ENCODE results near the gene FUT1.

The FUT1 gene

DNA sequence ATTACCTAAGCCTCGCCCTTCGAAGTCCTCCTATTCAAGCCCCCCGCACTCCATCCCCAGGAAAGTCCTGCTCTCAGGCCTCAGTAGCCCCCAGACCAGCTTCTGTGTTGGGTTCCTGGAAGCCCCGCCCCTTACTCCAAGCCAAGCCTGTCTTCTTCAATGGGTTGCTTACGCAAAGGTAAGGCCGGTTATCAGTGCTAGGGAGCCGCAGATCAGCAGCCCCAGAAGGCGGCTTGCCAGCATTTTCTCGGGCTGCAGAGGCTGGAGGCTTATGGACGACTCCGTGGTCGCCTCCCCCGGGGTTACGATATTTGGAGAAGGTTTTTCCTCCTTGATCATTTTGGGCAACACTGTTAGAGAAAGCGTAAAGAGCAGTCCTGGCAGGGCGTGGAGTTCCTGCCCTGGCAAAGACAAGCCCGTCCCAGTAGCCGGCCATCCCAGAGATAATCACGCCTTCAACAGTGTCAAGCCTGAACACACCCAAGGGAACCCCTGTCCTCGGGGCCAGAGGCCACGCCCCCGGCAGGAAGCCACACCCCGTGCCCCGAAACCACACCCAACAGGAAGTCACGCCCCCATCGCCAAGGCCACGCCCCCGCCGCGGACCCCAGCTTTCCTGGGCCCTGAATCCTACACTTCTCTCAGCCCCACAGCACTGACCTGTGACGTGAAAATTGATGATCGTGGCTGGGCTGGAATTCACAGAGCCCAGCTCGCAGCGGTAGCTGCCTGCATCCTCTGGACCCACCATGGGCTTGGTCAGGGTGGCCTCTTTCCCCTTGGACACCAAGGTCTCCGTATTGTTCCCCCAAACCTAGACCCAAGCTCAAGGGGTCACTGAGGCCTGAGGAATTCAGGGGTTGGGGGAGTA is 11.1 kb downstream of the FUT1 start:
- DNase-seq (ENCODE audit: extremely low read depth in 1 of 2, low read depth in 1 of 2): peak in 1 of 2 donors; percentile 16

DNA sequence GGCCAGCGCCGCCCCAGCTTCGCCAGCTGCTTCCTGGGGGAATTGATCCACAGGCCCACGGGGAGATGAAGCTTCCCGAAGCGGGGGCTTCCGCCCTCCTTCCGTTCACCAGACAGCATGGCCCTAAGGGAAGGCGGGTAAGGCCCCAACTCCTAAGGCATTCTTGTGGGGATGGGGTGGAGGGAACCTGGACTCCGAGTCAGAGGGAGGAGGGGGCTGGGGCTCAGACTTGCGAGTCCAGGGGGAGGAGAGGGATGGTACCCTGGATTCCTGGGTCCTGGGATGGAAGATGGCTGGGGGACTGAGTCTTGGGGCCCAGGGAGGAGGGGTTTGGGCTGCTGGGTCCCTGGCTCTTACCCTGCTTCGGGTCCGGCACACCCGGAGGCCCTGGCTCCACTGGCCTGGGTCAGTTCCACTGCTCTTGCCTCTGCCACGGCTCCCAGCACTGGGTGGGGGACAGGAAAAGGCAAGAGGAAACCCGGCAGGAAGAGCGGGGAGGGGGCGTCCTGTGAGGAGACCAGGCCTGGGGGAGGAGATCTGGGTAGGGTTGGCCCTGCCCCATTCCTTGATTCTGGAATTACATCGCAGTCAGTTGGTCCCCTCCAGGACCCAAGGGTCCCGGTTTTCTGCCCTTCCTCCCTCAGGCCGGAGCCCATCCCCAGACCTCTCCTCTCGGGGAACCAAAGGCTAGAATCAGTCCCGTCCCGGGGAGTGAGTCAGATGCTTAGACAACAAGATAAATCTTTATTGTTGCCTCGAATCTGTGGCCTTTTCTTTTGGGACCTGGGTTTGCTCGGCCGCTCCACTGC is 12.1 kb downstream of the FUT1 start, which contains the start of gene RASIP1:
RASIP1 (minus strand) TSS at position 447 of the 809 bp plus-strand sequence; CDS start at position 119, 328 bp downstream.
- DNase-seq (ENCODE audit: extremely low read depth in 1 of 2, low read depth in 1 of 2): no peak

DNA sequence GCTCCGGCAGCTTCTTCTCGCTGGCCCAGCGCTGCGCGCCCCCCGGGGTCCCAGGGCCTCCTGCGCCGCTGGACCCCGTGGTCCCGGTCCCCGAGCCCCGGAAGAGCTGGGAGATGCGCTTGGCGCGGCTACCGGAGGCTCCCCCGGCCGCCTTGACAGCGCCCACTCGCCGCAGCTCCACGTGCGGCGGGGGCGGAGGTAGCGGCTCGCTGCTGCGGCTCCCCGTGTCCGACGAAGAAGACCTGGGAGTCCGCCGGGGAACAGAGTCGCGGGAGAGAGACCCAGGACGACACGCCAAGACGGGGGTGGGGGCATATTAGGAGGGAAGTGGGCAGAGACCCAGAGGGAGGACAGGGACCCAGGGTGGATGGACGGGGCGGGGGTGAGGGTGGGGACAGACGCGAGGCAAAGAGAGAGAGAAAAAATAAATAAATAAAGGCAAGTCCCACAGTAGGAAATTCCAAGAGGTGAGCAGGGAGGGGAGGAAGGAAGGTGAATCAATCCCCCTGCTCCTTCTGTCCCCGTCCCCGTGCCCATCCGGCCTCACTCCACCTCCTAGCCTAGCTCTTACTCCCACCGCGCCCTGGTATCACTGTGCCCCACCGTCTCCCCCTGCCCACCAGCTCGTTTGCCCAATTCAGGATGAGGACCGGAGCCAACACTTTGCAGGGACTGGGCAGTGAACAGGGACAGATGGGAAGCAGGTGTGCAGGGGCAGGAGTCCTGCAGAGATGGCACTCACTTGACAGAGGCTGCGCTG is 12.9 kb downstream of the FUT1 start:
- DNase-seq (ENCODE audit: extremely low read depth in 1 of 2, low read depth in 1 of 2): no peak

DNA sequence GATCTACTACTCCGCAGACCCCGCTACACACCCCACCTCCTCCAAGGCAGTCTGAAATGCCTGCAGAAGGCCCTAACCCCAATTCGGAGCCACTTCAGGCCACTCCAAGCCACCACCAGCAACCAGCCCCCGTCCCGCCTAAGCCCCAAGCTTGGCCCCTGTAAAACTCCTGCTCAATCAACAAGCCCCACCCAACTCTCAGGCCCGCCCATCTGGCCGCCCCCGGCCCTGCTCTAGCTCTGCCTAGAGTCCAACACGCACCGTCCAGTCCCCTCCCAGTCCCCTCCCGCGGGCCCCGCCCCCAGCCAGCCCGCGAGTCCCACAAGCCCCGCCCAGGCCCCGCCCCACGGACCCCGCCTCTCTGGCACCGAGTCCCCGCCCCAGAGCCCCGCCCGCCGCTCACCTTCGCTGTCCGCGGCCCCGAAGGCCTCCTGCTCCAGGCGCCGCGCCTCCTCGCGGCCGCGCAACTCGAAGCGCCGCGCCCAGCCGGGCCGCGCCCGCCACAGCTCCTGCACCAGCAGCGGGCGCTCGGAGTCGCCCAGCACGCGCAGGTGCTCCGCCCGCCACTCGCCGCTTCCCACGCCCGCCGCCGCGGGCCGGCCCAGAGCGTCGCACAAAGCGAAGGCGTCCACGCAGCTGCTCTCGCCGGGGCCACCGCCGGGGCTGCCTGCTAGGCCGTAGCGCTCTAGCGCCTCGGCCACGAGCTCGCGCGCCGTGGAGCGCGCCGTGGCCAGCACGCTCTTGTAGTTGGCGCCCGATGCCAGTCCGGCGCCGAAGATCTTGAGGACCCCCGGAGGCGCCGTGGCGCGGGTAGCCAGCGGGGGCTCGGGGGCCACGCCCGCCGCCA is 13.7 kb downstream of the FUT1 start:
- DNase-seq (ENCODE audit: extremely low read depth in 1 of 2, low read depth in 1 of 2): peak; percentile 82 to 90

DNA sequence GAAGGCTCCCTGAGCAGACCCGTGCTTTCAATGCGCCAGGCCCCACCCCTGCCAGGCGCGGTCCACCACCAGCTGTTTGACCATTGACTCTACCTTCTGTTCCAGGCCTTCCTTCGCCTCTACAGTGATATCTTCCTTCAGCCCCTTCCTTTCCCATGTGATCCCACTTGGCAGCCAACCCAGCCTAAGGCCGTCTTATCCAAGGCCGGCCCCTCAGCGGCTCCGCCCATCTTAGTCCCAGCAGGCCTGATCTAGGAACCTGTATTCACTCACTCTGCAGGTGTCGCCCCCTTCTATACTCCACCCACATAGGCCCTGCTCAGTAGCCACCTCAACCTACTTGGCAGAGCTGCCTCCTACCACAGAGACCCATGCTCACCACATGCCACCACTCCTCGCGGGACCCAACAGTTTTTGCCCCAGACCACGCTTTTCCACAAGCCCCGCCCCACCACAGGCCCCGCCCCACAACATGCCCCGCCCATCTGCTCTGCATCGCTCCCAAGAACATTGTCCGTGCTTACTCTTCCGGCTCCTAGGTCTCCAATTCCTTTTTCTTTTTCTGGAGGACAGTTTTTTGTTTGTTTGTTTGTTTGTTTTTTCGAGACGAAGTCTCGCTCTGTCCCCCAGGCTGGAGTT is 15.0 kb downstream of the FUT1 start:
- DNase-seq (ENCODE audit: extremely low read depth in 1 of 2, low read depth in 1 of 2): no peak

DNA sequence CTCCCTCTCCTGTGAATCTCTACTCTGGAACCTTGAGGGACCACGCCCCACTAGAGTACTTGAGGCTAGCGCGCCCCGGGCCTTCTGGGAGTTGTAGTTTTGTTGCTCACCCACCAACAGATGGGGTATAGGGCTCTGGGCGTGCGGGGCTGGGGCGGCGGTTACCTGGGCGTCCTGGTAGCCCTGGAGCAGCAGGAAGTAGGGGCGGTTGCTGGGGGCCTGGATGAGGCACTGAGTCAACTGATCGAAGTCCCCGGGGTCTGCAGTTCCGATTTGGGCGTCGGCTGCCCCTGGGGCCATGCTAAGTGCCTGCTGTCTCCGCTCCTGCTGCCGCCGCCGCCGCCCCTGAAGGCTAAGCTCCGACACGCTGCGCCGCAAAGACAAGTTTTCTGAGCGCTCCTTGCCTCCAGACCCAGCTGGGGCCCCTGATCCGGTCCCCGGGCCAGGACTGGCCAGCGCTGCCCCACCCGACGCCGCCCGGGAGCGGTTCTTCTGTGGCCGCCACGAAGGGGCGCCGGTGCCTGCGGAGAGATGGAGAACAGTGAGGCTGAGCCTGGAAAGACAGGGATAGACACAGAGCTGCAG is 17.3 kb downstream of the FUT1 start:
- DNase-seq (ENCODE audit: extremely low read depth in 1 of 2, low read depth in 1 of 2): no peak

DNA sequence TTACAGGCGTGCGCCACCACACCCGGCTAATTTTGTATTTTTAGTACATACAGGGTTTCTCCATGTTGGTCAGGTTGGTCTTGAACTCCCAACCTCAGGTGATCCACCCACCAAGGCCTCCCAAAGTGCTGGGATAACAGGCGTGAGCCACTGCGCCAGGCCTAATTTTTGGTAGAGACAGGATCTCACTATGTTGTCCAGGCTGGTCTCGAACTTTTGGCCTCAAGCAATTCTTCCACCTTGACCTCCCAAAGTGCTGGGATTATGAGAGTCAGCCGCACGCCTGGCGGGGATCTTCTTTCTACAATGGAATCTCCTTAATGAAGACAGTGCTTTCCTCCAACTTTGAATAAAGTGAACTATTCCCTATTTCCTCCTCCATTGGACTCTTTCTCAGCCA is 17.8 kb downstream of the FUT1 start:
- DNase-seq (ENCODE audit: extremely low read depth in 1 of 2, low read depth in 1 of 2): no peak

DNA sequence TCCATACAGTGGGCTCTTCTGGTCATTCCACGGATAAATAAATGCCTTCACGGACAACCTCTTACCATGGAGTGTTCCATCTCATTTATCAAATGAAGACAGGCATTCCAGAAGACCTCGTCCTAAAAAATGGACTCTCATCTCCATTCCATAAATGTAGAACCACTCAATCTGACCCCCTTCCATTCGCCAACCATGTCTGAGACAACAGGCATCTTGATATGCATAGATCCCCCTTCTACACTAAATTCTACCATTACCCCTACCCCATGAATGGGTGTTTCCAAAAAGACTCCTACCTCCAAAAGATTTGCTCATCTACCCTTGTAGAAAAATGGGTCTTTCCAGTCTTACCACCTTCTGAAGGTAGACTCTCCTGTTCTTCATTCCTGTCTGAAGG is 21.0 kb downstream of the FUT1 start:
- no peak for DNase-seq (ENCODE audit: extremely low read depth in 1 of 2, low read depth in 1 of 2)

DNA sequence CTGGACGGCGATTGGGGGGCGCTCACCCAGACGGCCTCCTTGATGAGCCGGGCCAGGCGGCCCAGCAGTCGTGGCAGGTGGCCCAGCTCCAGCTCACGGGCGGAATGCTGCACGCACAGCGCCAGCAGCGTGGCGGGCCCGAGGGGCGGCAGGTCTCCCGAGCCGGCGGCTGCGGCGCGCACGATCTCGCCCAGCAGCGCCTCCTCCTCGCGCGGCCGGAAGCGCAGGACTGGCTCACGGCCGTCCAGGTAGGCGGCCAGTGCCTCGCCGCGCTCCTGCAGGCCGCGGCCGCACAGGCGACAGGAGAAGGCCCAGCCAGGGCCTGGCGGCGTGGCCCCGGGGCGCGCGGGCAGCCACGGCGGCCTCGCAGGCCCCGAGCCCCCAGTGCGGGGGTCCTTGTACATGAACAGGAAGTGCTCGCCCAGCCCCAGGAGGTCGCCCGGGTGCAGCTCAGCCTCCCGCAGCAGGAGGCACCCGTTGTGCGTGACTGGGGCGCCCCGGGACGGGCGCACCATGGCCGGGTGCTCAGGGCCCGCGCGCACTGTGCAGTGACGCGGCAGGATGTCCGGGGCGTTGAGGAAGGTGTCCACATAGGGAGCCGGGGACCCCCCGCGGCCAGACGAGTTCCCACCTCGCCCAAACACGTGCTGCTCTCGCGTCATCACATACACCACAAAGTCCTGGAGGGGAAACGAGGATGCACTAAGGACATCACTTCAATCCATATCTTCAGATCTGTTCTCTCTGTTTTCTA is 23.4 kb downstream of the FUT1 start:
- DNase-seq (ENCODE audit: extremely low read depth in 1 of 2, low read depth in 1 of 2): no peak

DNA sequence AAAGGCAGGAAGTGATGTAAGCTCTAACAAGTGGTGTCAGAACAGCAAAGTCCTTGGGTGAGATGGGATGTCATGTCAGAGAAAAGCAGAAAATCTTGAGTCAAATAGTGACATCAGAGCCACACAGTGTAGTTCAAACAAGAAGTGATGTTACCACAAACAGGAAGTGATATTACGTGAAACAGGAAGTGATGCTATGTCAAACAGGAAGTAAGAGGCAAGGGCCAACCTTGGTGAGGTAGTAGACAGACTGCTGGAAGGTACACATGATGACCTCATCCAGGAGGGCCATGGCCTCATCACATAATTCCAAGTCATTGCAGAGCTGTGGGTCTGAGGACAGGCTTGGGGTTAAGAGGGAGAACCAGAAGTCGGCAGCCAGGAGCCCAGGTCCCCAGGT is 25.9 kb downstream of the FUT1 start:
- no peak for DNase-seq (ENCODE audit: extremely low read depth in 1 of 2, low read depth in 1 of 2)

DNA sequence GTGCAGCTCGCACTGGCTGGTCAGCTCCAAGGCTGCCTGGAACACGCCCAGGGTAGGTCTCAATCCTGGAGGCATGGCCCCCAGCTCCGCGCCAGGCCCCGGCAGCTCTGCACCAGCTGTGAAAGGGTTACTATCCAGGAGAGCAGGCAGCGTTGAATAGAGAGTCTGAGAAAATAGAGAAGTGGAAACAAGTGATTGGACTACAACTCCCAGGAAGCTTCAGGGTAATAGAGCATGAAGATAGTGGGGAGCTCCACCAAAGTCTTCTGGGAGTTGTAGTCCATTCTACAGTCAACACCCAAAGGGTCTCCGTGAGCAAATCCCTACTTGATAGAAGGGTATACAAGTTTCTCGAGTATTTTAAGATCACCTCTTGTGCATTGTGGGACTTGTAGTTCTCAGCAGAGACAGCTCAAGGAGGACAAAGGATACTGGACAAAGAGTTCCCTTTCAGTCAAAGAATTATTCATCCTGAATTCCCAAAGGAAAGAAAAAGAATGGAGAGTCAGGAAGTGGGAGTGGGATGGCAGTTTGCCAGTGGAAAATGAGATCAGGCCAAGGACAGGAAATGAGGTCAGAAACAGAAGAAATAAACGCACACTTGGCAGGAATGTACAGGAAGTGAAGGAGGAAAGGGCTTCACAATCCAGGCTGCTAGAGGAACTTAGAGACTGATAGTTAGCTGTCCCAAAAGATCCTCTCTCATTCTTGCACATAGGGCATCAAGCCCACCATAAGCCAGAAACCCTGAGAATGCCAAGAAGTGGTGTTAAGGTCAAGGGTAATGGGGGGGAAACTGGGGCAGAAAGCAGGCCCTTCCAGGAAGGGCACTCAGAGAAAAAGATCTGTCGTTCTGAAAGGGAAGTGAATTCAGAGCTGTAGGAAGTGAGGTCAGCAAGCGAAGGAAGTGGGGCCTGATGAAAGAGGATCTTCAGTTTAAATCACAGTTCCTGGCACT is 27.4 kb downstream of the FUT1 start:
- no peak for DNase-seq (ENCODE audit: extremely low read depth in 1 of 2, low read depth in 1 of 2)

DNA sequence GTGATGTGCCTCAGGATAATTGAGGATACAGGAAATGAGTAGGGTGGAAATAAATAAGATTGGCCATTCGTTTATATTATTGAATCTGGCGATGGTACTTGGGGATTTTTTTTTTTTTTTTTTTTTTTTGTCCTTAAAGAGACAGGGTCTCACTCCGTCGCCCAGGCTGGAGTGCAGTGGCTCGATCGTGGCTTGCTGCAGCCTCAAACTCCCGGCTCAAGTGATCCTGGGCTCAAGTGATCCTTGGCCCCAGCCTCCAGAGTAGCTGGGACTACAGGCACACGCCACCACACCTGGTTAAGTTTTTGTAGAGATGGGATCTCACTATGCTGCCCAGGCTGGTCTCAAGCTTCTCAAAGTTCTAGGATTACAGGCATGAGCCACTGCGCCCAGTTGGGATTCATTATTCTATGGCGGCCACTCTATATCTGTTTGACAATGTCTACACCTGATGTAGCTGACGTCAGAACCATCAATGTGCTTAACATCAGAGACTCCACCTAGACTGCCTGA is 30.2 kb downstream of the FUT1 start:
- DNase-seq (ENCODE audit: extremely low read depth in 1 of 2, low read depth in 1 of 2): no peak

DNA sequence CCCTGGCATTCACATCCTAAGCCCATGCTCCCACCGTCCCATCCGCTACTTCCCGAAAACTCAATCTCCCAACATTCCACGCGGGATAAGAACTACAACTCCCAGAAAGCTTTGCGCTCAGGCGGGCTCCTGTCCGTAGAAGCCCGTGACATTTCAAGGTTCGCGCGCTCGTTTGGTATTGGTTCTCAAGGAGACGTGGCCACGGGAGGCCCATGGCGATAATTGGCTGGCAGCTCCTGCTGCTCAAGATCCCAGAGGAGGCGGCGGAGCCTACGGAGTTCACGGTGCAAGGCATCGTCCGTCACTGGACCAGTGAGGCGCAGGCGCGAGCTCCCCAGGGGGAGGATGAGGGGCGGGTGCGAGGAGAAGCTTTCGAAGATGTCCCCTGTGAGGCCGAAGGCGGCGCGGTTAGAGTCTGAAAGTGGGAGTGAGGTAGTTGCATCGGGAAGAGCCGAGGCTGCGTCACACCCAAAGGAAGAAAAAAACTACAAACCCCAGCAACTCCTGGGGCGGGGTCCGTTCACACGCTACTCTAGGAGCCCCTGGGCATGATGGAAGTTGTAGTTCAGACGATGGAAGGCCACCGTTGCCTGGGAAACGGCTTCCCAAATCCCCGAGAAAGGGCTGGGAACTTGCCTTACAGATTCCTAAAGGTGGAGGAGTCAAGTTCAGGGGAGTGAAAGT is 31.7 kb downstream of the FUT1 start:
- DNase-seq (ENCODE audit: extremely low read depth in 1 of 2, low read depth in 1 of 2): peak; percentile 78 to 96

DNA sequence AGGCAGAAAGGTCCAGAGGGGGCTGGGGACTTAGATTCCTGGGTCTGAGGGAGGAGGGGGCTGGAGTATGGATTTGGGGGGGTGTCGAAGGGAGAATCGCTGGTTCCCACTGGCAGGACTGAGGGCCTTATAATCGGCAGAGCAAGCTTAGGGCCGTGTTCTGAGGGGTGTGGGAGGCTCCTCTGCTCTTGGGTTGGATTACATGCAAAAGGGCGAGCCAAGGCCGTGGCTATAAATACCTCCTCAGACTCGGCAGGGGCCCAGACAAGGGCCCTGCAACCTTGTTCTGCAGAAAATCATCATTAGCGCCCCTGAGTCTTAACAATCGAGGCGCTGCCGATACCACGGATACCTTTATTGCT is 32.2 kb downstream of the FUT1 start:
- DNase-seq (ENCODE audit: extremely low read depth in 1 of 2, low read depth in 1 of 2): no peak

DNA sequence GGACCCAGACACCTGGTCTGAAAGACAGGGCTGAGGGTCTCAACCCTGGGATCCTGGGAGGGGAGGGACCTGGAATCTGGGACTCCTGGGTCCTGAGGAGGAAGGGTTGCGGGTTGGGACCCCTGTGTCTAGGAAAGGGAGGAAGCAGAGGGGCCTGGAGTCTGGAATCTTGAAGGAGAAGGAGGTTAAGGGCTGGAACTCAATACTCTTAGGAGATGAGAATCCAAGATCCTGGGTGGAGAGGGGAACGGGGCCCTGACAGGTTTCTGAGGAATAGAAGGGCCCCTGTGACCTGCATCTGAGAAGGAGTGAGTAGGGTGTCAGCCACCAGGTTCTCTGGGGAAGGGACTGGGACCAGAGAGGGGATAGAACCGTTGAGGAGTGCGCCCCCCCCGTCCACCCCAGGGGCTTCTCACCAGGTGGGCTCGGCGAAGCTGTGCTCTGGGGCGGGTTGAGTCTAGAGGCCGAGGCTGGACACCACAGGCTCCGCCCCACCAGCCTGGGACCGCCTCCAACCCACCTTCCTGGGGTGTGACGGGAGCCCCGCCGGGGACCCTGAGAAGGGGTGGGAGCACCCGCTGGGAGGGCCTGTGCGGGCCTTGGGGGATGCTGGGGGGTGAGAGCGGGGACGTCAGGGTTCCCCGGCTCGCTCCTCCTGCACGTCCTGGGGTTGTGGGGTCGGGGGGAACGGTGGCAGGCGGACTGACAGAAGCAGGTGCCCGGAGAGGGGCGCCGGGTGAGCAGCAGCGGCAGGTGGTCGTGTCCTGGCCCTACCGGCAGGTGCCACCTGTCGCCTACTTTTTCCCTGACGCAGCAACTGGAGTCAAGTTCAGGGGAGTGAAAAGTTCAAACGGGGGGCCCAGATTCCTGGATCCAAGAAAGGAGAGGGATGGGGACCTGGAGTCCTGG is 32.9 kb downstream of the FUT1 start, which contains the start of gene MAMSTR:
MAMSTR (minus strand) TSS at position 463 of the 909 bp plus-strand sequence. CDS start 694 bp downstream, outside the sequence.
- no peak for DNase-seq (ENCODE audit: extremely low read depth in 1 of 2, low read depth in 1 of 2)
